GM12874 (cell line): ENCODE results near the gene G0S2.

ENCODE experiments used
- CTCF ChIP-seq: IDR thresholded peaks from 2 replicates; pipeline ENCODE4 v1.5.1; 2011; ENCODE audit warnings: low read depth, mild to moderate bottlenecking, control low read depth, low read length, moderate library complexity; ENCODE audit not compliant: insufficient read depth

The G0S2 gene

GRCh38 chr1:209688746-209689234, 13.6 kb downstream of the G0S2 start:
- no peak for TF ChIP-seq CTCF

GRCh38 chr1:209689477-209689876, 14.3 kb downstream of the G0S2 start:
- no peak for TF ChIP-seq CTCF

GRCh38 chr1:209691237-209691636, 16.0 kb downstream of the G0S2 start:
- TF ChIP-seq CTCF: no peak

GRCh38 chr1:209692296-209692695, 17.1 kb downstream of the G0S2 start:
- no peak for TF ChIP-seq CTCF

GRCh38 chr1:209692745-209693504, 17.7 kb downstream of the G0S2 start:
- TF ChIP-seq CTCF: peak; percentile 69

GRCh38 chr1:209696673-209697072, 21.5 kb downstream of the G0S2 start:
- no peak for TF ChIP-seq CTCF

- TF ChIP-seq CTCF: no peak
These were observed 21.9 kb downstream of the G0S2 start for GRCh38 chr1:209697126-209697525.
